GM23338 (cell line): ENCODE measurements around the gene DNAL1.
A peak's percentile ranks its signal among the peaks of the same experiment; 100 is the strongest.

ENCODE experiments used
- CREB1 ChIP-seq: fragments of 250-450 bp; sonication (Bioruptor Pico); IDR thresholded peaks from 2 replicates; pipeline ENCODE4 v1.5.0; 2020; ENCODE audit warnings: low read depth, mild to moderate bottlenecking, moderate library complexity
- EZH2 ChIP-seq: fragments of 200-600 bp; sonication (generic); IDR thresholded peaks from one replicate; pipeline ENCODE4 v1.8.0; 2017; ENCODE audit warnings: antibody characterized with exemption, mild to moderate bottlenecking, low read depth; ENCODE audit not compliant: unreplicated experiment
- EZH2phosphoT487 ChIP-seq: fragments of 200-600 bp; sonication (generic); IDR thresholded peaks from one replicate; pipeline ENCODE4 v1.8.1; 2018; ENCODE audit warnings: antibody characterized with exemption; ENCODE audit not compliant: unreplicated experiment
- JUNB ChIP-seq: IDR thresholded peaks from one replicate; pipeline ENCODE4 v1.6.1; 2016; ENCODE audit warnings: antibody characterized with exemption; ENCODE audit not compliant: unreplicated experiment
- POLR2AphosphoS5 ChIP-seq: IDR thresholded peaks from 2 replicates; pipeline ENCODE4 v1.6.1; 2016; ENCODE audit warnings: antibody characterized with exemption, low read depth
- REST ChIP-seq: IDR thresholded peaks from one replicate; pipeline ENCODE4 v1.6.1; 2018; ENCODE audit warnings: antibody characterized with exemption; ENCODE audit not compliant: unreplicated experiment
- TF ChIP-seq, protein P1 (sequence below), 2 experiments: fragments of 200-600 bp in 1 of 2; sonication (generic) in 1 of 2; conservative IDR thresholded peaks; 2 replicates each; pipeline versions ENCODE4 v1.5.1 to v1.6.1; 2016 to 2017; ENCODE audit warnings: antibody characterized with exemption in 2 of 2, low read depth in 2 of 2, mild to moderate bottlenecking in 2 of 2, moderate library complexity in 1 of 2
- TF ChIP-seq, protein P2 (sequence below): fragments of 250-450 bp; sonication (Bioruptor Pico); IDR thresholded peaks from 2 replicates; pipeline ENCODE4 v1.5.0; 2020; ENCODE audit warnings: mild to moderate bottlenecking, moderate library complexity

- TF ChIP-seq, protein P1, sequence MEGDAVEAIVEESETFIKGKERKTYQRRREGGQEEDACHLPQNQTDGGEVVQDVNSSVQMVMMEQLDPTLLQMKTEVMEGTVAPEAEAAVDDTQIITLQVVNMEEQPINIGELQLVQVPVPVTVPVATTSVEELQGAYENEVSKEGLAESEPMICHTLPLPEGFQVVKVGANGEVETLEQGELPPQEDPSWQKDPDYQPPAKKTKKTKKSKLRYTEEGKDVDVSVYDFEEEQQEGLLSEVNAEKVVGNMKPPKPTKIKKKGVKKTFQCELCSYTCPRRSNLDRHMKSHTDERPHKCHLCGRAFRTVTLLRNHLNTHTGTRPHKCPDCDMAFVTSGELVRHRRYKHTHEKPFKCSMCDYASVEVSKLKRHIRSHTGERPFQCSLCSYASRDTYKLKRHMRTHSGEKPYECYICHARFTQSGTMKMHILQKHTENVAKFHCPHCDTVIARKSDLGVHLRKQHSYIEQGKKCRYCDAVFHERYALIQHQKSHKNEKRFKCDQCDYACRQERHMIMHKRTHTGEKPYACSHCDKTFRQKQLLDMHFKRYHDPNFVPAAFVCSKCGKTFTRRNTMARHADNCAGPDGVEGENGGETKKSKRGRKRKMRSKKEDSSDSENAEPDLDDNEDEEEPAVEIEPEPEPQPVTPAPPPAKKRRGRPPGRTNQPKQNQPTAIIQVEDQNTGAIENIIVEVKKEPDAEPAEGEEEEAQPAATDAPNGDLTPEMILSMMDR (conservative IDR thresholded peaks at IDR 0.05; ENCODE audit: low read depth in 2 of 2), result peak; percentile 14 to 28; a peak in 1 of 4 replicates
- TF ChIP-seq JUNB (no peak), EZH2 (no peak), POLR2AphosphoS5 (no peak), CREB1 (CRISPR knock-in tag) (no peak), REST (no peak), EZH2phosphoT487 (no peak)
- TF ChIP-seq, protein P2, sequence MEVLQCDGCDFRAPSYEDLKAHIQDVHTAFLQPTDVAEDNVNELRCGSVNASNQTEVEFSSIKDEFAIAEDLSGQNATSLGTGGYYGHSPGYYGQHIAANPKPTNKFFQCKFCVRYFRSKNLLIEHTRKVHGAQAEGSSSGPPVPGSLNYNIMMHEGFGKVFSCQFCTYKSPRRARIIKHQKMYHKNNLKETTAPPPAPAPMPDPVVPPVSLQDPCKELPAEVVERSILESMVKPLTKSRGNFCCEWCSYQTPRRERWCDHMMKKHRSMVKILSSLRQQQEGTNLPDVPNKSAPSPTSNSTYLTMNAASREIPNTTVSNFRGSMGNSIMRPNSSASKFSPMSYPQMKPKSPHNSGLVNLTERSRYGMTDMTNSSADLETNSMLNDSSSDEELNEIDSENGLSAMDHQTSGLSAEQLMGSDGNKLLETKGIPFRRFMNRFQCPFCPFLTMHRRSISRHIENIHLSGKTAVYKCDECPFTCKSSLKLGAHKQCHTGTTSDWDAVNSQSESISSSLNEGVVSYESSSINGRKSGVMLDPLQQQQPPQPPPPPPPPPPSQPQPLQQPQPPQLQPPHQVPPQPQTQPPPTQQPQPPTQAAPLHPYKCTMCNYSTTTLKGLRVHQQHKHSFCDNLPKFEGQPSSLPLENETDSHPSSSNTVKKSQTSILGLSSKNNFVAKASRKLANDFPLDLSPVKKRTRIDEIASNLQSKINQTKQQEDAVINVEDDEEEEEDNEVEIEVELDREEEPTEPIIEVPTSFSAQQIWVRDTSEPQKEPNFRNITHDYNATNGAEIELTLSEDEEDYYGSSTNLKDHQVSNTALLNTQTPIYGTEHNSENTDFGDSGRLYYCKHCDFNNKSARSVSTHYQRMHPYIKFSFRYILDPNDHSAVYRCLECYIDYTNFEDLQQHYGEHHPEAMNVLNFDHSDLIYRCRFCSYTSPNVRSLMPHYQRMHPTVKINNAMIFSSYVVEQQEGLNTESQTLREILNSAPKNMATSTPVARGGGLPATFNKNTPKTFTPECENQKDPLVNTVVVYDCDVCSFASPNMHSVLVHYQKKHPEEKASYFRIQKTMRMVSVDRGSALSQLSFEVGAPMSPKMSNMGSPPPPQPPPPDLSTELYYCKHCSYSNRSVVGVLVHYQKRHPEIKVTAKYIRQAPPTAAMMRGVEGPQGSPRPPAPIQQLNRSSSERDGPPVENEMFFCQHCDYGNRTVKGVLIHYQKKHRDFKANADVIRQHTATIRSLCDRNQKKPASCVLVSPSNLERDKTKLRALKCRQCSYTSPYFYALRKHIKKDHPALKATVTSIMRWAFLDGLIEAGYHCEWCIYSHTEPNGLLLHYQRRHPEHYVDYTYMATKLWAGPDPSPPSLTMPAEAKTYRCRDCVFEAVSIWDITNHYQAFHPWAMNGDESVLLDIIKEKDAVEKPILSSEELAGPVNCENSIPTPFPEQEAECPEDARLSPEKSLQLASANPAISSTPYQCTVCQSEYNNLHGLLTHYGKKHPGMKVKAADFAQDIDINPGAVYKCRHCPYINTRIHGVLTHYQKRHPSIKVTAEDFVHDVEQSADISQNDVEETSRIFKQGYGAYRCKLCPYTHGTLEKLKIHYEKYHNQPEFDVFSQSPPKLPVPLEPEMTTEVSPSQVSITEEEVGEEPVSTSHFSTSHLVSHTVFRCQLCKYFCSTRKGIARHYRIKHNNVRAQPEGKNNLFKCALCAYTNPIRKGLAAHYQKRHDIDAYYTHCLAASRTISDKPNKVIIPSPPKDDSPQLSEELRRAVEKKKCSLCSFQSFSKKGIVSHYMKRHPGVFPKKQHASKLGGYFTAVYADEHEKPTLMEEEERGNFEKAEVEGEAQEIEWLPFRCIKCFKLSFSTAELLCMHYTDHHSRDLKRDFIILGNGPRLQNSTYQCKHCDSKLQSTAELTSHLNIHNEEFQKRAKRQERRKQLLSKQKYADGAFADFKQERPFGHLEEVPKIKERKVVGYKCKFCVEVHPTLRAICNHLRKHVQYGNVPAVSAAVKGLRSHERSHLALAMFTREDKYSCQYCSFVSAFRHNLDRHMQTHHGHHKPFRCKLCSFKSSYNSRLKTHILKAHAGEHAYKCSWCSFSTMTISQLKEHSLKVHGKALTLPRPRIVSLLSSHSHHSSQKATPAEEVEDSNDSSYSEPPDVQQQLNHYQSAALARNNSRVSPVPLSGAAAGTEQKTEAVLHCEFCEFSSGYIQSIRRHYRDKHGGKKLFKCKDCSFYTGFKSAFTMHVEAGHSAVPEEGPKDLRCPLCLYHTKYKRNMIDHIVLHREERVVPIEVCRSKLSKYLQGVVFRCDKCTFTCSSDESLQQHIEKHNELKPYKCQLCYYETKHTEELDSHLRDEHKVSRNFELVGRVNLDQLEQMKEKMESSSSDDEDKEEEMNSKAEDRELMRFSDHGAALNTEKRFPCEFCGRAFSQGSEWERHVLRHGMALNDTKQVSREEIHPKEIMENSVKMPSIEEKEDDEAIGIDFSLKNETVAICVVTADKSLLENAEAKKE (CRISPR knock-in tag), result no peak
Measured at GRCh38 chr14:73752297-73752992, 107.7 kb downstream of the DNAL1 start.
